Stimulated activated CD4-positive, alpha-beta T cell treated with anti-CD3 and anti-CD28 coated beads, Interleukin-12 subunit alpha, Interleukin-12 subunit beta, amount 100 ng/mL, for 4 hours (primary cell): ENCODE data around the gene KDM2A.
A peak's percentile ranks its signal among the peaks of the same experiment; 100 is the strongest.
"Not testable (repeated sequence)": the region's sequence is repeated elsewhere in the genome, so short reads cannot be mapped to it uniquely, and the experiment has no call there.

Experiments used
- DNase-seq: peaks from one replicate; pipeline ENCODE4 v3.0.0-alpha.2; 2020

Gene KDM2A

DNA sequence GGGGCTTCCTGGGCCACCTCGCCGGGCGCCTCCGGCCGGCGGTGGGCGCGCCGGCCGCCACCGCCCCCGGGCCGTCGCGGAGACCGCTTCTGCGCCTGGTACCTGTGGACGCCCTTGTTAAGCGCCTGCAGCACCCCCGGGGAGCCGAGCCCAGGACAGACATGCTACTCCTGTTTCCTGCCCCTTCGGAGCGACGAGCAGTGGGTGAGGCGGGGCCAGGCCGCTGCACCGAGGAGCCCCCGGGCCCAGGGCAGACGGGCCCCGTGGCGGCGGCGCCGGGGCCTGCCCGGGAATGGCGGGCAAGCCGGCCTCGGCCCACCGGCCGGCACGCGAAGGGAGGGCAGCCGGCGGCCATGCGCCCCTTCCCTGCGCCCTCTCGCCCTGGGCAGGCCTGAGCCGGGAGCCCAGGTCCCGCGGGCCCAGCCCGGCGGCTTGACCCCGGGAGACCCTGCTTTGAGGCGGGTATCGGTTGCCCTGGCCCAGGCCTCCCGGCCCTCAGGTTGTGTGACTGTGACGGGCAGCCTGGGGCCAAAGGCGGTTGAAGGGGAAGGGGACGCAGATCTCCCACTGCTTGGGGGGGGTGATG is 789 bp upstream of the KDM2A start:
- peak; percentile 40 for DNase-seq

DNA sequence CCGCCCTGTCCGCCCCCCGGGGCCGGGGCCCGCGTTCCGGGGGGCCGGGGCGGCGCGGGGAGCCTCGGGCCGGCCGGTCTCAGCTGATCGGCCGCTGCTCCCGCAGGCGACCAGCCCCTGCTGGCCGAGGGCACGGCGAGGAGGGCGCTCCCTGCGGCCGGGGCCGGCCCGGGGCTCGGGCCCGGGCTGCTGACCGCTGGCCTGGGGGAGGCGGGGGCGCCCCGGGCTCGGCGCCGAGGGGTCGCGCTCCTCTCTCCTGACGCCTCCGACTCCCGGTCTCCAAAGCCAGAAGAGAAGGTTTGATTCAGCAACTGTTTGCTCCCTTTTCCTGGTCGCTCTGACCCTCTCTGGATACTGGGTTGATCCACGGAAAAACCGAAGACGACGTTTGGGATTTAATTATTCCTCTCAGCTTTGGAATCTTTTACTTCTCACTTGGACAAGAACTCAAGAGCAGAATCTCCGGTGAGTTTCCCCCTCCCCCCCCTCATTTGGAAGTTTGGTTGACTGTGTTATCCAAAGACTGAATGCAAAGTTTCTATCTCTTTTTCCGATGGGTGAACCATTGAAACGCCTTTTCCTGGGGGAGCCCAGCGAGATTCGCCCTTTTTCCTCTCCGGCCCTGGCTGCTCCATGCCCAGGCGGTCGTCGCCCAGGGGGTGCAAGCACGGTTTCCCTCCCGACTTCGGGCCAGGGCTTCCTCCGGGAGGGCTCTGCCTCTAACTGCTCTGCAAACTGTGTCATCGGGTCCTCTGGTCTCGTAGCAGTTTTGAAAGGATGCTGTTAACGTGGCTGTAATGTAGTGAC is 725 bp downstream of the KDM2A start:
- peak; percentile 18 for DNase-seq

DNA sequence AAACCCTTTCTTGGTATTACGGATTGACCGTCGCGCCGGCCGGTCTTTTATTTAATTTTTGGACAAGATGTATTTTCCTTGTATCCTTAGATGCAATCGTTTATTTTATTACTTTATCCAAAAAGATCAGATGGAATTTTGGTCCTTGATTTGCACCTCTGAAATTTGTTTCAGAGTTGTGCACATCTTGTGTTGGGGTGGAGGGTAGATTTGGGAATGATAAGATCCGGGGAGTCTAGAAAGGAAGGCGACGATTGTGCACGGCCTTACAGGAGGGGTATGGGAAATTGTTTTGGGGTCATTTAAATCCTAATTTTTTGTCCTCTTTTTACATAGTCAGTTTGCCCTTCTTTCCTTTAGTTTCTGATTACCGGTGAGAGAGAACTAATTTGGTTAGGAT is 1.4 kb downstream of the KDM2A start:
- DNase-seq: no peak

DNA sequence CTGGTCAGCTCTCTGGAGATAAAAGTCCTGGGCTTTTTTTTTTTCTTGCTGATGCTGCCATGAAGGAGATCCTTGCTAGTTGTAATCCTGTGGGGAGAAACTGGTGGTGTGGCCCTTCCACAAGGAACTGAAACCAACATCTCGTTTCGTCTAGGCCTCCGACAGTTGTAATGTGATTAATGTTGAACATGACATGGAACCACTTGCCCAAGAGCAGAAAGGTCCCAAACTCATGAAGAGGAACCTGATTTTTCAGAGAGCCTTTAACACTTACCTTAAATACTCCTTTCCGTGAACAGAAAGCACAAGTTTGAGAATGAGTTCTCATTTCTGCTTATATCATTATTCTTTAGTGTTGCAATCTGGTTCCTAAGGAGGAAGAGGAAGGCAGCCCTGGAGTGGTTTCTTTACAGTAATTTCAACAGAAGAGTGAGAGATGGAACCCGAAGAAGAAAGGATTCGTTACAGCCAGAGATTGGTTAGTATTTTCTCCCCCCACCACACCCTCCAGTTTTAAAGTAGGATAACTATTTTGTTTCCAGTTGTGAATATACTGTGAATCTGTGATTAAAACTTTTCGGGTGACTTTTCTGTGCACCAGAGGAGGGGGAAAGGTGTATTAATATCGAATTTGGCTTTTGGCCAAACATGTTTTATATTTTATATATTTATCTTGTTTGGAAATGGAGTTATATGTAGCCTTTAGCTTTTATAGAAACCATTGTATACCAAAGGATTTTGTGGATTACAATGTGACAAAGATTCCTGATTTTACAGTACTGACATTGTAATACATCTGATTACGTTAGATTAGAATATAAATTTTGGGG is 2.0 kb downstream of the KDM2A start:
- no peak for DNase-seq

DNA sequence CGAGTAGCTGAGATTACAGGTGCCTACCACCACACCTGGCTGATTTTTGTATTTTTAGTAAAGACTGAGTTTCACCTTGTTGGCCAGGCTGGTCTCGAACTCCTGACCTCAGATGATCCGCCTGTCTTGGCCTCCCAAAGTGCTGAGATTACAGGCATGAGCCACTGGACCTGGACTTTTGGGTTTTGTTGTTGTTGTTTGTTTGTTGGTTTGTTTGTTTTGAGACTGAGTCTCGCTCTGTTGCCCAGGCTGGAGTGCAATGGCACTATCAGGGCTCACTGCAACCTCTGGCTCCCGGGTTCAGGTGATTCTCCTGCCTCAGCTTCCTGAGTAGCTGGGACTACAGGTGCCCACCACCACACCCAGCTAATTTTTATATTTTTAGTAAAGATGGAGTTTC is 4.7 kb downstream of the KDM2A start:
- DNase-seq: not testable (repeated sequence)

DNA sequence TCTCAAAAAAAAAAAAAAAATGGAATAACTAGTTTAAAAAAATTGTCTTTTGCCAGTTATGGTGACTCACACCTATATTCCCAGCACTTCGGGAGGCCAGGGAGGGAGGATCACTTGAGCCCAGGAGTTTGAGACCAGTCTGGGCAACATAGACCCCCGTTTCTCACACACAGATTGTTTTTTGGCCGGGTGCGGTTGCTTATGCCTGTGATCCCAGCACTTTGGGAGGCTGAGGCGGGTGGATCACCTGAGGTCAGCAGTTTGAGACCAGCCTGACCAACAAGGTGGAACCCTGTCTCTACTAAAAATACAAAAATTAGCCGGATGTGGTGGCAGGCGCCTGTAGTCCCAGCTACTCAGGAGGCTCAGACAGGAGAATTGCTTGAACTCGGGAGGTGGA is 7.2 kb downstream of the KDM2A start:
- not testable (repeated sequence) for DNase-seq

DNA sequence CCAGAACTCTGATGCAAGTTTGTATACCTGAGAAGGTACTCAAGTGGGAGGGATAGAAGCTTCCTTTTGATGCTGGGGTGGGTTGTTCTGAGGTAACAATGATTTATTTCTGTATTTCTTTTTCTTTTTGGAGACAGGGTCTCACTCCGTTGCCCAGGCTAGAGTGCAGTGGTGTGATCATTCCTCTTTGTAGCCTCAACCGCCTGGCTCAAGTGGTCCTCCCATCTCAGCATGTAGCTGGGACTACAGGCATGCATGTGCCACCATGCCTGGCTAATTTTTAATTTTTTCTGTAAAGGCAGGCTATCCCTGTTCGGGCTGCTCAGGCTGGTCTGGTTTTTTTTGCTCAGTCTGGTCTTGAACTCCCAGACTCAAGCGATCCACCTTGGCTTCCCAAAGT is 7.9 kb downstream of the KDM2A start:
- DNase-seq: no peak

DNA sequence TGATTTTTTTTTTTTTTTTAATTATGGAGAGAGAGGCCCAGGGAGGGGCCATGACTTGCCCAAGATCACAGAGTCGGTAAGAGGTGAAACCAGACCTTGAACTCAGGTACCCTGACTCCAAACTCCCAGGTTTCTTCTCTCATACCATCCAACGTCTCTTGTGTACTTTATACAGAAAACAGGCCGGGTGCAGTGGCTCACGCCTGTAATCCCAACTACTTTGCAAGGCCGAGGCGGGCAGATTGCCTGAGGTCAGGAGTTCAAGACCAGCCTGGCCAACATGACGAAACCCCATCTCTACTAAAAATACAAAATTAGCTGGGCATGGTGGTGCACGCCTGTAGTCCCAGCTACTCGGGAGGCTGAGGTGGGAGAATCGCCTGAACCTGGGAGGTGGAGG is 11.8 kb downstream of the KDM2A start:
- not testable (repeated sequence) for DNase-seq

DNA sequence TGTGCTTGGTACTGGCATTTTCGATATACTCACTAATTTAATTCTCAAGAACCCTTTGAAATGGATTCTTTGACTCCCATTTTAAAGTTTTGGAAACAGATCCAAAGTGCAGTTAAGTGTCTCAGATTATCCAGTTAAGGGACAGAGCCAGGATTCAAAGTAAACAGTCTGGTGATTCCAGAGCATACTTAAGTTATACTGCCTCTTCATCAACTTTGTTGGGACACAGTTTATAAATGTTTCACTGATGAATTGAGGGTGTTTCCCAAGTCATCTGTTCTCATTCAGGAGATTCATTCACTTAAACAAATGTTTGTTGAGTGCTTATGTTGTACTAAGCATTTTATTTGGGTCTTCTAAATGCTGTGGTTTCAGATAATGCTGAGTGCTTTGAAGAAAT is 17.1 kb downstream of the KDM2A start:
- no peak for DNase-seq

DNA sequence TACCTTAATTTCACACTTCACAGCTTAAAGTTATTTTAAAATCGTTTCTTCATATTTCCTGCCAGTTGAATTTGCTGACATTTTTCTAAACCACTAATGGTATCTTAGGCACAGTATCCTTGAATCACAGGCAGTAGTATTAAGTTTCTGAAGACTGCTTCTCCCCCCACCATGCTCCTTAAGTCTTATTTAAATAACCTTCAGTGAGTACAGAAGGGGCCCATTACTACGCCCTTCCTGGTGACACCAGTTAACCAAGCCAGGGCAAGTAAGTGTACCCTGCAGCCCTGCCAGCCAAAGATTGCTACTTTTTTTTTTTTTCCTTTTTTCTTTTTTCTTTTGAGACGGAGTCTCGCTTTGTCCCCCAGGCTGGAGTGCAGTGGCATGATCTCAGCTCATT is 19.9 kb downstream of the KDM2A start:
- no peak for DNase-seq

DNA sequence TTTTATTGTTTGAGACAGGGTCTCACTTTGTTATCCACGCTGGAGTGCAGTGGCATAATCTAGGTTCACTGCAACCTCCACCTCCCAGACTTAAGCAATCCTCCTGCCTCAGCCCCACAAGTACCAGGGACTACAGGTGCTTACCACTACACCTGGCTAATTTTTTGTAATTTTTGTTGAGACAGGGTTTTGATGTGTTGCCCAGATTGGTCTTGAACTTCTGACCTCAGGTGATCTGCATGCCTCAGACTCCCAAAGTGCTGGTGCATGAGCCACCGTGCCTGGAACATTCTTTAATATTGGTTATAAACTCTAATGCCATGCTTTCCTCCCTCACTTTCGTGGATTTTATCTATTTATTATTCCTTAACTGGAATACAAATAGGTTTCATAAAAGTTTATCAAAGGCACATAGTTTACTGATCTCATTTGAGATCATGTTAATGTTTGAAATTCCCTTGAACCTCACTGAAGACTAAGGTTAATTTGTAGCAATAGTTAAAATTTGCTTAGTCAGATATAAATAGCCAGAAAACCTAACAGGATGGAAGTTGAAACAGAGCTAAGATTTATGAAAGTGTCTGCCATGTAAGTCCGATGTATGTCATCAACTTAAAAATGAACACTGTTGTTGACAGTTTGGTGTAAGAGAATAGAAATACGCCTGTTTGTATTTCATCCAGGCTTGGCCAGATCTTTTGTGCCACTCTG is 27.6 kb downstream of the KDM2A start:
- DNase-seq: no peak

DNA sequence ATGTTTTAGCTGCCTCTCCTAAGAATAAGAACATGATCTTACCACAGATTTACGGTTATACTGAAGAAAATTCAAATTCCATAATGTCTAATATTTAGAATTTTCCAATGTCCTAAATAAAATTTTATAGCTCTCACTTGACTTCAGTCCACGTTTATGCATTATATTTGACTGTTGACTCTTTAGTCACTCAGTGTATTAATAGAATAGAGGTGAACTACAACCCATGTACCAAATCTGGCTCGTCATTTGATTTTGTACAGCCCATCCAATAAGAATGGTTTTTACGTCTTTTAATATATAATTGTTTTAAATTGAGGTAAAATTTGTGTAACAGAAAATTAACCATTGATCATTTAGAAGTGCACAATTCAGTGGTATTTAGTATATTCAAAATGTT is 34.9 kb downstream of the KDM2A start:
- no peak for DNase-seq

DNA sequence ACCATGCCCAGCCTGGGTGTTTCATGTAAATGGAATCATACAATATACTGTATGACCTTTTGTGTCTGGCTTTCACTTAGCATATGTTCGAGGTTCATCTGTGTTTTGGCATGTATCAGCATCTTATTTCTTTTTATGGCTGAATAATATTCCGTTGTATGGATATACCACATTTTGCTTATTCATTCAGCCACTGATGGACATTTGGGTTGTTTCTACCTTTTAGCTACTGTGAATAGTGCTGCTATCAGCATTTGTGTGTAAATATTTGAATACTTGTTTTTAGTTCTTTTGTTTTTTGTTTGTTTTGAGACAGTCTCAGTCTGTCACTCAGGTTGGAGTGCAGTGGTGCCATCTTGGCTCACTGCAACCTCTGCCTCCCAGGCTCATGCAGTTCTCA is 35.7 kb downstream of the KDM2A start:
- DNase-seq: no peak

DNA sequence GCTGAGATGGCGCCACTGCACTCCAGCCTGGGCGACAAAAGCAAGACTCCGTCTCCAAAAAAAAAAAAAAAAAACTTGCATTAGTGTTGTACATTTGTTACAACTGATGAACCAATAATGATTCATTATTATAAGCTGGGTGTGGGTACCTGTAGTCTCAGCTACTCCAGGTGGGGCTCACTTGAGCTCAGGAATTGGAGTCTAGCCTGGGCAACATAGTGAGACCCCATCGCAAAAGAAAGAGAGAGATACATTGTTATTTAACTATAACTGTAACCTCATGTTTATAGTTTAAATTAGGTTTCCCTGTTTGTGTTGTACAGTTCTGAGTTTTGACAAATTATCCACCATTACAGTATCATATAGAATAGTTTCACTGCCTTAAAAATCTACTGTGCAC is 38.6 kb downstream of the KDM2A start:
- no peak for DNase-seq

DNA sequence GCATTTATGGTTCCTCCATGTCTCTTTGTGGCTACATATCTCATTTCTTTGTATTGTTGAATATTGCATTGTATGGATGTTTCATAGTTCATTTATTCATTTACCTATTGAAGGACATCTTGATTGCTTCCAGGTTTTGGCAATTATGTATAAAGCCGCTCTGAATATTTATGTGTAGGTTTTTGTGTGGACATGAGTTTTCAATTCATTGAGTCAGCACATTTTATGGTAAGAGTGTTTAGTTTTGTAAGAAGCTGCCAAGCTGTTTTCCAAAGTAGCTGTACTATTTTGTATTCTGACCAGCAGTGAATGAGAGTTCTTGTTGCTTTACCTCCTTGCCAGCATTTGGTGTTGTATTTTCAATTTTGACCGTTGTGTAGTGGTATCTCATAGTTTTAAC is 39.2 kb downstream of the KDM2A start:
- DNase-seq: no peak

DNA sequence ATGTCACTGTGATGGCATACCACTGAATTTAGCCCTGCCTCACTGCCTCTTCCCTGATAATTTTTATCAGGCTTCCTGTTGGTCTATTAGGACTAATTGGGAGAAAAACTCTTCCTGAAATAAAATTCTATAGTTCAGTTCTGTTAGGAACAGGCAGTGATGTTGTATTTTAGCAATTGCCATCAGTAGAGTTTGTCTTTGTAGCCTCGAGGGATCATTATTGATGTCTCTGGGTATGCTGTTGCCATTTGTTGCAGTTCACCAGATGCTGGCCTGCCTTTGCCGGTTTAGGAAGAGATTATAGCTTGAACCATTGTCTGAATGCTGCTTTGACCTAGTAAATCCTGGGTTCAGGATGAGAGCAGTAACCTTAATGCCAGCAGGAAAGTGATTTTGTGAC is 41.0 kb downstream of the KDM2A start:
- DNase-seq: no peak

DNA sequence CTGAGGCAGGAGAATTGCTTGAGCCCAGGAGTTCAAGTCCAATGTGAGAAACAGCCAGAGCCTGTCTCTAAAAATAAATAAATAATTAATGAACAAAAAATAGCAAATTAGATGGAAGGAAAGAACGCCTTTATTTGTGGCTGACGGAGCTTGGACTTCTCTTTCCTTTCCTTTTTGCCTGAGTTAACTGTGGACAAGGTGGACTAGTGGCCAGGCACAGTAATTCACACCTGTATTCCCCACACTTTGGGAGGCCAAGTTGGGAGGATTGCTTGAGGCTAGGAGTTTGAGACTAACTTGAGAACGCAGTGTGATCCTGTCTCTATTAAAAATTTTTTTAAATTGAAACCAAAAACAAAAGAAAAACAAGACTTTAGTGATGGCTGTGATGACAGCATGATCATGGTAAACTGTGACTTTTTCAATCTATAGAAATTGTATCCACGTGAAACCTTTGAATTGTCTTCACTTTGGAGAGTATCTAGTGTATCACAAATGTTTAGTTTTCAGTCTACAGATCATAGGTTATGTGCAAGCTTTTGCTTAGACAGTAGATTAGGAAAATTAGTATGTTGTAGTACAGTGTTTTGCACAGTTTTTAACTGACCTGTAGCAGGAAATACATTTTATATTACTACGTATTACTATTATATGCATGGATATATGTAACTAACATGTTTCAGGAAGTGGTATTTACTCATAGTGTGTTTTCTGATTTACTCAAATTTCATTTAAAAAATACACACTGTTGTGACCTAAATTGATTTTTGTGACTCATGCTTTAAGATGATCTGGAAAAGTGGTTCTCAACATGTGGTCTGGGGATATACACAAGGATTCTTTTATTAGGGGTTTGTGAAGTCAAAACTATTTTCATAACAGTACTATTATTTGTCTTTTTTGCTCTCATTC is 42.1 kb downstream of the KDM2A start:
- no peak for DNase-seq

DNA sequence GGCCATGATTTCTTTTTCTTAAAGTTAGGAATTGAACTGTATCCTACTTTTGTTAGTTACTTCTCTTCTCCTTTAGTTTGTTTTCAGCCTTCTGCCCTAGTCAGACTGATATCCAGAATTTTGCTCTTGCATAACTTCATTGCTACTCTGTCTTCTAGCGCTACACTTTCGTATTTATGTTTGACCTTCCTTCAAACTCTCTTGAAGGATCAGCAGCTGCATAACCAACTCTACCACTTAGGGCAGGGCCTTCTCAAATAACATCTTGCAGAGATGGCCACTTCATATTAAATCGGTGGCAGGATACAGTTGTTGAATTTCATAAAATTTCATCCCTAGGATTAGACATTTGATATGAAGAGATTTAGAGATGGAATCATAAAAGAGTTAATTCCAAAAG is 43.9 kb downstream of the KDM2A start:
- DNase-seq: no peak

DNA sequence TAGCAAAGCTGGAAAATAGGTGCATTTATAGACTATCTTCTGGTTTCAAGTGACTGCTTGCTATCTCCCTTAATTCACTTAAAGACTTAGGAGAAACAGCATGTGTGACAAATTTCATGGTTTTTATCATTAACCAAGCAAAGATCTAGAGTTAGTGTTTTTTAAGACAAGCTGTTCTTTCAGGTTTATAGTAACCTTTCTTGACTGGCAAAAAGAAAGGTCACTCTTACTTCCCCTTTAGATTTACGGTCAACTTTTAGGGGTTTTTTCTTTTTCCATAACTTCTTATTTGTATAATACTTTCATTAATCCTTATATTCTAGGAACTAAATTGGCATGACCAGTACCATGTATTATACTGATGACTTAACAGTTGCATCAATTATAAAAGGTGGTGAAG is 46.6 kb downstream of the KDM2A start:
- no peak for DNase-seq

DNA sequence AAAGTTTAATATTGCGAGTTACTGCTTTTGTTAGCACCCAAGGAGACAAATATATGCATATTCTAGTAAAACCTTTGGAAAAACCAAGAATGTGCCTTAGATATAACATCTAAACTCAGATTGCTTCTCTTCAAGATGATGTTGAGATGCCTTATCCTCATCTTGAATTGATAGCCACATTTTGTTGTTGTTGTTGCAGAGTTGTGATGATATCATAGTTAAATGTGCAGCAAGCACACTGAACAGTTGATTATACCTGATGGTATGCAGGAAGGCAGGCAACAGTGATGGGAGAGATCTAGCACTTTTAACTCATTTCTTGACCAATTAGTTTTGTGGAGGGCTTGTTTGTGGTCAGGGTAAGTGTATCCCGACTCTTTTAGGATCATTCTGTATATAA is 48.0 kb downstream of the KDM2A start:
- no peak for DNase-seq

DNA sequence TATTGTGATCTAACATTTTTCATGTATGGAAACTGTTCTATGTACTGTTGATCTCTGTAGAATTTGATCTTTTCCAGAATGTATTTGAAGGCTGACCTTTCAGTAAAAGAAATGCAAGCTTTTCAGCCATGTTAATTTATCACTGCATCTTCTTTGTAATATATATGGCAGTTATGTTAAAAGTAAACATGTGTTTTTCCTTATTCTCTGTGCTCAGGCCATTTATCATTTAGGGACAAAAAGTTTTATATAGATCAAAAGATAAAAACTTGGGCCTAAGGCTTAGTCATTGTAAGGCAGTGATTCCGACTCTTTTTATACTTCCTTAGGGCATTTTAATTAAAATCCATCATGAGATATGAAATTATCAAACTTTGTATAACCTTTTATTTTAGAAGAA is 48.7 kb downstream of the KDM2A start:
- DNase-seq: no peak

DNA sequence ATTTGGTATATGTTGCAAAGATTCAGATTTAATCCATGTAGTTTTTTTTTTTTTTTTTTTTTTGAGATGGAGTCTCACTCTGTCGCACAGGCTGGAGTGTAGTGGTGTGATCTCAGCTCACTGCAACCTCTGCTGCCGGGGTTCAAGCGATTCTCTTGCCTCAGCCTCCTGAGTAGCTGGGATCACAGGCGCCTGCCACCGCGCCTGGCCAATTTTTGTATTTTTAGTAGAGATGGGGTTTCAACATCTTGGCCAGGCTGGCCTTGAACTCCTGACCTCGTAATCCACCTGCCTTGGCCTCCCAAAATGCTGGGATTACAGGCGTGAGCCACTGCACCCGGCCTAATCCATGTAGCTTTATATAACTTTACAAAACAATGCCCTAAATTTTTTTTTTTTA is 49.8 kb downstream of the KDM2A start:
- not testable (repeated sequence) for DNase-seq
